H1 (cell line): Measurements from ENCODE around the gene CNN3. TPM values are rescaled to one million over a fixed set of nuclear protein-coding genes. Genes with fewer than 3 reads are reported as not detected.

Experiments
- BCL11A ChIP-seq, 2 experiments: IDR thresholded peaks; one replicate each; pipeline ENCODE4 v1.6.1; 2011; ENCODE audit warnings: low read depth in 2 of 2, low read length in 2 of 2, mild to moderate bottlenecking in 2 of 2
- CBX8 ChIP-seq: fragments of 300-800, 300-1000 bp; sonication (generic); IDR thresholded peaks from 2 replicates; pipeline ENCODE4 v1.7.1; 2016; ENCODE audit warnings: low read depth, low read length, borderline replicate concordance
- EGR1 ChIP-seq: IDR thresholded peaks from 2 replicates; pipeline ENCODE4 v1.6.1; 2011; ENCODE audit warnings: low read depth, low read length, borderline replicate concordance
- GABPA ChIP-seq: IDR thresholded peaks from 2 replicates; pipeline ENCODE4 v1.6.1; 2011; ENCODE audit warnings: mild to moderate bottlenecking, low read length, moderate library complexity, borderline replicate concordance; ENCODE audit not compliant: insufficient read depth
- HDAC2 ChIP-seq, 2 experiments: fragments of 300-600 bp in 1 of 2; sonication (generic) in 1 of 2; IDR thresholded peaks; 2 replicates each; pipeline ENCODE4 v1.6.1; 2011 to 2012; ENCODE audit warnings: low read depth in 2 of 2, low read length in 2 of 2, mild to moderate bottlenecking in 2 of 2, moderate library complexity in 2 of 2, borderline replicate concordance in 1 of 2, inconsistent platforms in 1 of 2
- JUN ChIP-seq: IDR thresholded peaks from 2 replicates; pipeline ENCODE4 v1.6.1; 2011; ENCODE audit warnings: low read depth, mild to moderate bottlenecking, improper control_type of control experiment, low read length
- KDM1A ChIP-seq: fragments of 200-600, 300-600 bp; sonication (generic); IDR thresholded peaks from 2 replicates; pipeline ENCODE4 v1.7.1; 2016; ENCODE audit warnings: mild to moderate bottlenecking, low read length, borderline replicate concordance
- KDM5A ChIP-seq: fragments of 200-600 bp; IDR thresholded peaks from 2 replicates; pipeline ENCODE4 v1.7.1; 2012; ENCODE audit warnings: mild to moderate bottlenecking, low read length, inconsistent platforms, mixed read lengths
- NRF1 ChIP-seq: IDR thresholded peaks from 2 replicates; pipeline ENCODE4 v1.6.1; 2011; ENCODE audit warnings: mild to moderate bottlenecking, low read depth, low read length, improper control_type of control experiment
- PHF8 ChIP-seq: fragments of 200-600 bp; sonication (generic); conservative IDR thresholded peaks from 2 replicates; pipeline ENCODE4 v1.7.1; 2012; ENCODE audit warnings: low read depth, mild to moderate bottlenecking, inconsistent platforms, low read length, moderate library complexity
- POLR2A ChIP-seq, 2 experiments: IDR thresholded peaks; 1 replicate in 1 of 2; 2 replicates in 1 of 2; pipeline ENCODE4 v1.6.1; 2011; ENCODE audit warnings: low read depth in 2 of 2, low read length in 2 of 2, mild to moderate bottlenecking in 2 of 2; ENCODE audit errors: control extremely low read depth in 1 of 2
- RFX5 ChIP-seq: IDR thresholded peaks from 2 replicates; pipeline ENCODE4 v1.6.1; 2011; ENCODE audit warnings: low read depth, low read length, improper control_type of control experiment, borderline replicate concordance
- RNF2 ChIP-seq: fragments of 200-900, 300-1000 bp; sonication (generic); IDR thresholded peaks from 2 replicates; pipeline ENCODE4 v1.7.1; 2016; ENCODE audit warnings: borderline replicate concordance, low read depth, mild to moderate bottlenecking, antibody characterized with exemption, low read length; ENCODE audit not compliant: poor library complexity, severe bottlenecking; ENCODE audit errors: missing control alignments
- RXRA ChIP-seq: IDR thresholded peaks from 2 replicates; pipeline ENCODE4 v1.6.1; 2011; ENCODE audit warnings: low read depth, mild to moderate bottlenecking, low read length, moderate library complexity; ENCODE audit not compliant: insufficient read depth
- SP4 ChIP-seq: IDR thresholded peaks from 2 replicates; pipeline ENCODE4 v1.6.1; 2012; ENCODE audit warnings: low read length, inconsistent platforms
- TCF12 ChIP-seq: IDR thresholded peaks from 2 replicates; pipeline ENCODE4 v1.6.1; 2011; ENCODE audit warnings: low read depth, mild to moderate bottlenecking, low read length
- TEAD4 ChIP-seq: IDR thresholded peaks from 2 replicates; pipeline ENCODE4 v1.6.1; 2012; ENCODE audit warnings: low read depth, low read length, inconsistent platforms, mixed read lengths
- polyA plus RNA-seq, 7 experiments: library from polyadenylated mRNA; depleted of rRNA in 3 of 7; stranded (reverse) in 5 of 7; unstranded in 2 of 7; fragments of >200 nt in 5 of 7; fragments of 200-250 nt in 2 of 7; gene quantifications; 1 replicate in 5 of 7; 2 replicates in 1 of 7; 4 replicates in 1 of 7; pipeline versions ENCODE4 v1.2.1 to v1.2.3, GENCODE V29; 2011 to 2013; ENCODE audit warnings: missing spikeins in 2 of 7, mixed read lengths in 2 of 7
- total RNA-seq: library from RNA; stranded (reverse); fragmentation: NEBNext Ultra II Directional; extraction: Animal tissue kit (Norgen Biotek cat#: 25700); gene quantifications from 2 replicates; pipeline ENCODE4 v1.2.1, GENCODE V29; 2021
- TF ChIP-seq, protein P1 (sequence below), 3 experiments: IDR thresholded peaks; 1 replicate in 2 of 3; 2 replicates in 1 of 3; pipeline versions ENCODE4 v1.5.1 to v1.6.1; 2011; ENCODE audit warnings: low read length in 3 of 3, mild to moderate bottlenecking in 3 of 3, inconsistent platforms in 2 of 3, low read depth in 1 of 3, moderate library complexity in 1 of 3; ENCODE audit not compliant: insufficient read depth in 1 of 3; ENCODE audit errors: control extremely low read depth in 1 of 3

Gene CNN3
- total and polyA plus RNA-seq, 2 of the 8 experiments (the other 6 are each of a cell fraction or from before 2014, with no cell fraction given): 134 to 266 TPM

DNA sequence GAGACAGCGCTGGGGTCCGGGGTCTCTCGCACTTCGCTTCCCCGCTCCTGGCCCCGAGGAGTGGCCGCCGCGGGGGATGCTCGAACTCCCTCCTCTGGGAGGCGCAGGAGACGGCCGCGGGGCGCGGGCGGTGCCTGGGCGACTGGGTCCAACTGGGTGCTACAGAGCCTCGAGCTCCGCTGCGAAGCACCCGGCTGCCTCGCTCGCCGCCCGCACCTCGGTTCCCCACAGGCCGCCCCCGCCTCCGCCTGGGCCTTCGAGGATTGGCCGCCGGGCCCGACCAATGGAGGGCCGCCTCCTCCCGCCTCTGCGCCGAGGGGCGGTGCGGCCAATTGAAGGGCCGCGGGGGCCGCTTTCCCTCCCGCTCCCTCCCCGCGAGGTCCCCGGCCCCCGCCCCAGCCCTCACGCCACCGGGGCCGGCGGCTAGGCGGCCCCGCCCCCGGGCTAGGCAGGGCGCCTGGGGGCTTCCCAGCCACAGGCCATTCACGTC lies at the start of gene CNN3 (continued):
- no peak for TF ChIP-seq RFX5
- TF ChIP-seq SP4: no peak
- TF ChIP-seq KDM5A: no peak
- TF ChIP-seq RXRA: no peak
- peak; percentile 93 to 99 for TF ChIP-seq POLR2A (IDR thresholded peaks at IDR 0.05; ENCODE audit: control extremely low read depth in 1 of 2, low read depth in 2 of 2, low read length in 2 of 2)
- peak; percentile 97 for TF ChIP-seq EGR1
- no peak for TF ChIP-seq CBX8
- TF ChIP-seq GABPA: no peak
- no peak for TF ChIP-seq KDM1A
- TF ChIP-seq RNF2: no peak
- TF ChIP-seq TEAD4: no peak
- no peak for TF ChIP-seq JUN
- TF ChIP-seq NRF1: no peak
- TF ChIP-seq TCF12: no peak
- 0 out of 4 replicates have a peak, but pooled peaks of 1 of the 2 experiments have one; percentile 19 for TF ChIP-seq HDAC2 (IDR thresholded peaks at IDR 0.05; ENCODE audit: borderline replicate concordance in 1 of 2, low read depth in 2 of 2, low read length in 2 of 2)
- TF ChIP-seq BCL11A (IDR thresholded peaks at IDR 0.05; ENCODE audit: low read depth in 2 of 2, low read length in 2 of 2): no peak
- peak; percentile 76; the same call in 1 of the 2 replicates for TF ChIP-seq PHF8
- TF ChIP-seq, protein P1, sequence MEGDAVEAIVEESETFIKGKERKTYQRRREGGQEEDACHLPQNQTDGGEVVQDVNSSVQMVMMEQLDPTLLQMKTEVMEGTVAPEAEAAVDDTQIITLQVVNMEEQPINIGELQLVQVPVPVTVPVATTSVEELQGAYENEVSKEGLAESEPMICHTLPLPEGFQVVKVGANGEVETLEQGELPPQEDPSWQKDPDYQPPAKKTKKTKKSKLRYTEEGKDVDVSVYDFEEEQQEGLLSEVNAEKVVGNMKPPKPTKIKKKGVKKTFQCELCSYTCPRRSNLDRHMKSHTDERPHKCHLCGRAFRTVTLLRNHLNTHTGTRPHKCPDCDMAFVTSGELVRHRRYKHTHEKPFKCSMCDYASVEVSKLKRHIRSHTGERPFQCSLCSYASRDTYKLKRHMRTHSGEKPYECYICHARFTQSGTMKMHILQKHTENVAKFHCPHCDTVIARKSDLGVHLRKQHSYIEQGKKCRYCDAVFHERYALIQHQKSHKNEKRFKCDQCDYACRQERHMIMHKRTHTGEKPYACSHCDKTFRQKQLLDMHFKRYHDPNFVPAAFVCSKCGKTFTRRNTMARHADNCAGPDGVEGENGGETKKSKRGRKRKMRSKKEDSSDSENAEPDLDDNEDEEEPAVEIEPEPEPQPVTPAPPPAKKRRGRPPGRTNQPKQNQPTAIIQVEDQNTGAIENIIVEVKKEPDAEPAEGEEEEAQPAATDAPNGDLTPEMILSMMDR (IDR thresholded peaks at IDR 0.05; ENCODE audit: control extremely low read depth in 1 of 3, insufficient read depth in 1 of 3, low read depth in 1 of 3, low read length in 3 of 3): no peak
